CD8-positive, alpha-beta memory T cell (primary cell): ENCODE data around the gene CRNKL1. TPM values are rescaled to one million over a fixed set of nuclear protein-coding genes. Genes with fewer than 3 reads are reported as not detected.

Experiments
- CTCF ChIA-PET: fragments of 350-600 bp; sonication (Branson Sonifier 250); formaldehyde crosslinking; loops from one replicate; lab custom pipeline; 2021; ENCODE audit warnings: antibody characterized with exemption; lab: Charles Lee
- POLR2A ChIA-PET: fragments of 350-600 bp; sonication (Branson Sonifier 250); formaldehyde crosslinking; loops from one replicate; lab custom pipeline; 2021; ENCODE audit warnings: antibody characterized with exemption; lab: Charles Lee
- DNase-seq, 5 donors: peaks; one replicate each; pipeline versions ENCODE4 v3.0.0 to v3.0.0-alpha.2; 2020 to 2022; ENCODE audit warnings: mixed read lengths in 1 of 5
- H3K27ac ChIP-seq: one replicate; pipeline ENCODE4 v1.7.0; 2013; ENCODE audit warnings: low read depth, mild to moderate bottlenecking, low read length, moderate library complexity
- H3K27me3 ChIP-seq: 2 replicates; pipeline ENCODE4 v1.7.0; 2013; ENCODE audit warnings: low read length, mild to moderate bottlenecking; ENCODE audit not compliant: insufficient read depth, poor library complexity, severe bottlenecking
- H3K36me3 ChIP-seq: 2 replicates; pipeline ENCODE4 v1.7.0; 2013; ENCODE audit warnings: mild to moderate bottlenecking, low read length, moderate library complexity; ENCODE audit not compliant: insufficient read depth
- H3K4me1 ChIP-seq: 2 replicates; pipeline ENCODE4 v1.7.0; 2013; ENCODE audit warnings: mild to moderate bottlenecking, low read length, moderate library complexity; ENCODE audit not compliant: insufficient read depth
- H3K4me3 ChIP-seq: 2 replicates; pipeline ENCODE4 v1.7.0; 2013; ENCODE audit warnings: mild to moderate bottlenecking, low read length
- H3K9me3 ChIP-seq: 2 replicates; pipeline ENCODE4 v1.7.0; 2013; ENCODE audit warnings: mild to moderate bottlenecking, low read length
- H3K27ac Mint-ChIP-seq, 8 donors: one replicate each; pipeline ENCODE4 v1.8.0; 2020 to 2021; ENCODE audit warnings: mixed read lengths in 8 of 8, mild to moderate bottlenecking in 6 of 8, inconsistent platforms in 3 of 8, moderate library complexity in 3 of 8
- H3K27me3 Mint-ChIP-seq, 2 donors: one replicate each; pipeline ENCODE4 v1.8.0; 2020 to 2021; ENCODE audit warnings: mixed read lengths in 2 of 2, mild to moderate bottlenecking in 1 of 2, moderate library complexity in 1 of 2
- H3K36me3 Mint-ChIP-seq, 3 donors: one replicate each; pipeline ENCODE4 v1.8.0; 2020 to 2021; ENCODE audit warnings: mixed read lengths in 3 of 3, inconsistent platforms in 1 of 3, mild to moderate bottlenecking in 1 of 3
- H3K4me1 Mint-ChIP-seq, 3 donors: one replicate each; pipeline ENCODE4 v1.8.0; 2020 to 2021; ENCODE audit warnings: mixed read lengths in 3 of 3, inconsistent platforms in 1 of 3, mild to moderate bottlenecking in 1 of 3
- H3K4me3 Mint-ChIP-seq, 7 donors: one replicate each; pipeline ENCODE4 v1.8.0; 2020 to 2021; ENCODE audit warnings: mixed read lengths in 7 of 7, mild to moderate bottlenecking in 6 of 7, moderate library complexity in 4 of 7, inconsistent platforms in 2 of 7
- H3K9me3 Mint-ChIP-seq, 5 donors: one replicate each; pipeline ENCODE4 v1.8.0; 2020 to 2022; ENCODE audit warnings: mixed read lengths in 5 of 5, mild to moderate bottlenecking in 3 of 5, moderate library complexity in 2 of 5, inconsistent platforms in 1 of 5
- polyA plus RNA-seq: library from polyadenylated mRNA; unstranded; fragments of 300-500 nt; fragmentation: Illumina TruSeq; gene quantifications from one replicate; pipeline ENCODE4 v1.2.3, GENCODE V29; 2021
- total RNA-seq, 2 experiments: library from RNA; stranded (reverse); gene quantifications; one replicate each; pipeline ENCODE4 v1.2.3, GENCODE V29; 2021

Gene CRNKL1
- total and polyA plus RNA-seq, 3 experiments from 2014 or later, result 15.3 to 29.4 (median 28.6) TPM

- Mint-ChIP-seq H3K27ac (no peak overlapping the region), H3K9me3 (no peaks in the 10 kb centered on the region), H3K4me1 (no peaks in the 10 kb centered on the region), H3K4me3 (no peak overlapping the region), H3K36me3 (no peaks in the 10 kb centered on the region), H3K27me3 (peaks cover 2 to 31% of the 10 kb centered on the region in 2 donors)
- DNase-seq, result no peak
- Histone ChIP-seq H3K9me3 (no peaks in the 10 kb centered on the region), H3K4me3 (no peak overlapping the region), H3K27ac (no peak overlapping the region), H3K27me3 (no peaks in the 10 kb centered on the region), H3K36me3 (no peaks in the 10 kb centered on the region), H3K4me1 (no peaks in the 10 kb centered on the region)
- CTCF ChIA-PET, result interaction anchor here (1.2 to 1.5 kb wide), 2 partner anchors 77 to 301 kb away, joined by 3 to 4 read pairs; no protein-coding TSS in a partner anchor
- POLR2A ChIA-PET, result no interaction called here
Measured at GRCh38 chr20:19993958-19994669, 58.2 kb downstream of the CRNKL1 start.

- Mint-ChIP-seq H3K36me3 (no peaks in the 10 kb centered on the region), H3K27me3 (peaks cover 2 to 27% of the 10 kb centered on the region in 2 donors), H3K9me3 (no peaks in the 10 kb centered on the region), H3K4me3 (no peak overlapping the region), H3K27ac (no peak overlapping the region), H3K4me1 (no peaks in the 10 kb centered on the region)
- ChIA-PET POLR2A (no interaction called here), CTCF (interaction anchor here (1.5 kb wide), 1 partner anchor 300 kb away, joined by 4 read pairs; no protein-coding TSS in a partner anchor)
- Histone ChIP-seq H3K9me3 (no peaks in the 10 kb centered on the region), H3K36me3 (no peaks in the 10 kb centered on the region), H3K4me3 (no peak overlapping the region), H3K27ac (no peak overlapping the region), H3K27me3 (no peaks in the 10 kb centered on the region), H3K4me1 (no peaks in the 10 kb centered on the region)
- DNase-seq, result no peak
Measured at GRCh38 chr20:19992996-19993908, 59.0 kb downstream of the CRNKL1 start.

- no peaks in the 10 kb centered on the region for H3K4me1 Mint-ChIP-seq
- H3K36me3 ChIP-seq, result no peaks in the 10 kb centered on the region
- peaks cover 2 to 34% of the 10 kb centered on the region in 2 donors for H3K27me3 Mint-ChIP-seq
- no peak overlapping the region for H3K27ac ChIP-seq
- H3K27ac Mint-ChIP-seq, result peak overlapping the region in 1 of 8 donors; percentile 76
- H3K36me3 Mint-ChIP-seq, result no peaks in the 10 kb centered on the region
- no peaks in the 10 kb centered on the region for H3K9me3 ChIP-seq
- POLR2A ChIA-PET, result no interaction called here
- no peaks in the 10 kb centered on the region for H3K27me3 ChIP-seq
- DNase-seq, result no peak
- CTCF ChIA-PET, result no interaction called here
- H3K4me1 ChIP-seq, result no peaks in the 10 kb centered on the region
- H3K9me3 Mint-ChIP-seq, result no peaks in the 10 kb centered on the region
- H3K4me3 ChIP-seq, result no peak overlapping the region
- H3K4me3 Mint-ChIP-seq, result no peak overlapping the region
Measured at GRCh38 chr20:19991854-19992253, 60.4 kb downstream of the CRNKL1 start.

GRCh38 chr20:19991308-19991707, 61.0 kb downstream of the CRNKL1 start:
- Histone ChIP-seq H3K27me3 (no peaks in the 10 kb centered on the region), H3K4me3 (no peak overlapping the region), H3K9me3 (no peaks in the 10 kb centered on the region), H3K27ac (no peak overlapping the region), H3K4me1 (no peaks in the 10 kb centered on the region), H3K36me3 (no peaks in the 10 kb centered on the region)
- POLR2A ChIA-PET, result no interaction called here
- no peak overlapping the region for H3K27ac Mint-ChIP-seq
- peaks cover 2 to 34% of the 10 kb centered on the region in 2 donors for H3K27me3 Mint-ChIP-seq
- H3K4me1 Mint-ChIP-seq, result no peaks in the 10 kb centered on the region
- CTCF ChIA-PET, result no interaction called here
- H3K36me3 Mint-ChIP-seq, result no peaks in the 10 kb centered on the region
- no peak for DNase-seq
- no peaks in the 10 kb centered on the region for H3K9me3 Mint-ChIP-seq
- H3K4me3 Mint-ChIP-seq, result no peak overlapping the region

- Mint-ChIP-seq H3K27me3 (peaks cover 2 to 33% of the 10 kb centered on the region in 2 donors), H3K4me3 (no peak overlapping the region), H3K27ac (no peak overlapping the region), H3K36me3 (no peaks in the 10 kb centered on the region), H3K9me3 (no peaks in the 10 kb centered on the region), H3K4me1 (no peaks in the 10 kb centered on the region)
- Histone ChIP-seq H3K4me3 (no peak overlapping the region), H3K4me1 (no peaks in the 10 kb centered on the region), H3K27me3 (no peaks in the 10 kb centered on the region), H3K36me3 (no peaks in the 10 kb centered on the region), H3K27ac (no peak overlapping the region), H3K9me3 (no peaks in the 10 kb centered on the region)
- no peak for DNase-seq
- POLR2A ChIA-PET, result no interaction called here
- CTCF ChIA-PET, result no interaction called here
Measured at GRCh38 chr20:19990850-19991249, 61.4 kb downstream of the CRNKL1 start.

GRCh38 chr20:19987046-19987445, 65.2 kb downstream of the CRNKL1 start:
- H3K27ac Mint-ChIP-seq, result no peak overlapping the region
- H3K27ac ChIP-seq, result no peak overlapping the region
- no peaks in the 10 kb centered on the region for H3K9me3 Mint-ChIP-seq
- peaks cover 2 to 22% of the 10 kb centered on the region in 2 donors for H3K27me3 Mint-ChIP-seq
- ChIA-PET POLR2A (no interaction called here), CTCF (no interaction called here)
- no peaks in the 10 kb centered on the region for H3K4me1 Mint-ChIP-seq
- no peaks in the 10 kb centered on the region for H3K36me3 ChIP-seq
- H3K4me3 ChIP-seq, result no peak overlapping the region
- H3K4me3 Mint-ChIP-seq, result no peak overlapping the region
- H3K36me3 Mint-ChIP-seq, result no peaks in the 10 kb centered on the region
- DNase-seq, result no peak
- H3K9me3 ChIP-seq, result no peaks in the 10 kb centered on the region
- no peaks in the 10 kb centered on the region for H3K4me1 ChIP-seq
- no peaks in the 10 kb centered on the region for H3K27me3 ChIP-seq

GRCh38 chr20:19986419-19986818, 65.8 kb downstream of the CRNKL1 start:
- no peak for DNase-seq
- no peaks in the 10 kb centered on the region for H3K36me3 Mint-ChIP-seq
- H3K9me3 ChIP-seq, result no peaks in the 10 kb centered on the region
- no peaks in the 10 kb centered on the region for H3K4me1 Mint-ChIP-seq
- CTCF ChIA-PET, result no interaction called here
- H3K27ac Mint-ChIP-seq, result no peak overlapping the region
- H3K4me1 ChIP-seq, result no peaks in the 10 kb centered on the region
- no peak overlapping the region for H3K4me3 Mint-ChIP-seq
- POLR2A ChIA-PET, result no interaction called here
- H3K9me3 Mint-ChIP-seq, result no peaks in the 10 kb centered on the region
- no peaks in the 10 kb centered on the region for H3K36me3 ChIP-seq
- no peak overlapping the region for H3K27ac ChIP-seq
- H3K27me3 ChIP-seq, result no peaks in the 10 kb centered on the region
- H3K27me3 Mint-ChIP-seq, result peaks cover 2 to 22% of the 10 kb centered on the region in 2 donors
- H3K4me3 ChIP-seq, result no peak overlapping the region
